Osteocyte (in vitro differentiated cells): ENCODE data around the gene CMPK2. TPM values are rescaled to one million over a fixed set of nuclear protein-coding genes. Genes with fewer than 3 reads are reported as not detected.

Experiments
- DNase-seq: peaks from one replicate; pipeline ENCODE4 v3.0.0; 2021; ENCODE audit warnings: mixed read lengths; ENCODE audit not compliant: unreplicated experiment; ENCODE audit errors: extremely low spot score
- H3K27ac Mint-ChIP-seq: one replicate; pipeline ENCODE4 v1.8.0; 2021; ENCODE audit warnings: mild to moderate bottlenecking, mixed read lengths; ENCODE audit not compliant: unreplicated experiment
- H3K27me3 Mint-ChIP-seq: one replicate; pipeline ENCODE4 v1.8.0; 2021; ENCODE audit warnings: mixed read lengths; ENCODE audit not compliant: unreplicated experiment
- H3K36me3 Mint-ChIP-seq: one replicate; pipeline ENCODE4 v1.8.0; 2021; ENCODE audit warnings: mixed read lengths; ENCODE audit not compliant: unreplicated experiment
- H3K4me1 Mint-ChIP-seq: one replicate; pipeline ENCODE4 v1.8.0; 2021; ENCODE audit warnings: mixed read lengths; ENCODE audit not compliant: unreplicated experiment
- H3K4me3 Mint-ChIP-seq: one replicate; pipeline ENCODE4 v1.8.0; 2021; ENCODE audit warnings: mild to moderate bottlenecking, moderate library complexity, mixed read lengths; ENCODE audit not compliant: unreplicated experiment
- H3K9me3 Mint-ChIP-seq: one replicate; pipeline ENCODE4 v1.8.0; 2021; ENCODE audit warnings: mixed read lengths; ENCODE audit not compliant: unreplicated experiment
- total RNA-seq: library from RNA; stranded (reverse); gene quantifications from 2 replicates; pipeline ENCODE4 v1.2.1, GENCODE V29; 2021
- TF ChIP-seq, protein P1 (sequence below): fragments of 200-600 bp; sonication (generic); IDR thresholded peaks from 2 replicates; pipeline ENCODE4 v1.5.0; 2021; ENCODE audit warnings: antibody characterized with exemption, mild to moderate bottlenecking, moderate library complexity

Gene CMPK2
- total RNA-seq, 1 donor from 2014 or later: 1.1 TPM

DNA sequence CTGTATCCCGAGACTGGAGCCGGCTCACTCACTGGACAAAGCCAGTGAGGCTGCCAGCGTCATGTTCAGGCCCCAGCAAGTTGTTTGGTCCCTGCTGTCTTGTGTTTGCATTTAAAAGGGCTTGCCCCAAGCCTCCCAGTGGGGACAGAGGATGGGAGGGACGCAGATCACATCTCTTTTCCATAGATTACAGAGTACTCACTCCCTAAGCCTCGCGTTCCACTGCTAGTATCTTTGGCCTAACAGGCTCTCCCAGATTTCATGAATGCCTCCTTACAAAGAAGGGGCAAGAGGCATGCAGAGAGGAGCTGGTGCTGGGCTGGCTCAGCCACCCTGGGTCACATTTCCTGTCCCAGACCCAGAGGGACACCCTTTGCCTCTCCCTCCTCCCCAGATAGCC is 59.1 kb downstream of the CMPK2 start:
- H3K4me3 Mint-ChIP-seq: no peak overlapping the region
- no peaks in the 10 kb centered on the region for H3K9me3 Mint-ChIP-seq
- no peaks in the 10 kb centered on the region for H3K4me1 Mint-ChIP-seq
- no peaks in the 10 kb centered on the region for H3K36me3 Mint-ChIP-seq
- TF ChIP-seq, protein P1, sequence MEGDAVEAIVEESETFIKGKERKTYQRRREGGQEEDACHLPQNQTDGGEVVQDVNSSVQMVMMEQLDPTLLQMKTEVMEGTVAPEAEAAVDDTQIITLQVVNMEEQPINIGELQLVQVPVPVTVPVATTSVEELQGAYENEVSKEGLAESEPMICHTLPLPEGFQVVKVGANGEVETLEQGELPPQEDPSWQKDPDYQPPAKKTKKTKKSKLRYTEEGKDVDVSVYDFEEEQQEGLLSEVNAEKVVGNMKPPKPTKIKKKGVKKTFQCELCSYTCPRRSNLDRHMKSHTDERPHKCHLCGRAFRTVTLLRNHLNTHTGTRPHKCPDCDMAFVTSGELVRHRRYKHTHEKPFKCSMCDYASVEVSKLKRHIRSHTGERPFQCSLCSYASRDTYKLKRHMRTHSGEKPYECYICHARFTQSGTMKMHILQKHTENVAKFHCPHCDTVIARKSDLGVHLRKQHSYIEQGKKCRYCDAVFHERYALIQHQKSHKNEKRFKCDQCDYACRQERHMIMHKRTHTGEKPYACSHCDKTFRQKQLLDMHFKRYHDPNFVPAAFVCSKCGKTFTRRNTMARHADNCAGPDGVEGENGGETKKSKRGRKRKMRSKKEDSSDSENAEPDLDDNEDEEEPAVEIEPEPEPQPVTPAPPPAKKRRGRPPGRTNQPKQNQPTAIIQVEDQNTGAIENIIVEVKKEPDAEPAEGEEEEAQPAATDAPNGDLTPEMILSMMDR: no peak
- H3K27ac Mint-ChIP-seq: no peak overlapping the region
- no peaks in the 10 kb centered on the region for H3K27me3 Mint-ChIP-seq
- no peak for DNase-seq

DNA sequence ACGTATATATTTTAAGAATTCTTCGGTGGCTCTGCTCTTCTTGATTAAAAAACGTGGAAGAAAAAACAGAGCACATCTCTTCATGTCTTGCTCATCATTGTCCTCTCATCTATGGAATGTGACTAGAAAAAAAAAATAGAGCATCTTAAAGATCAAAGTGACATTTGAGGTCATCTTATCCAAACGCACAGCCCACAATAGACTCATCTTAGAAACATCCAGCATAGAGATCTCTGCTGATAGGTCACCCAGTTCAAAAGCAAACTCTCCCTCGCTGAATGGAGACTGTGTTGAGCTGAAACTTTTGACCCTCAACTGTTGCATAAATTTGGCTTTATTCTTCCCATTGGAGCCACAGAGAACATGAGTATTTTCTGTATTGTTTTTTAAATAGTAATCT is 65.2 kb downstream of the CMPK2 start:
- no peaks in the 10 kb centered on the region for H3K9me3 Mint-ChIP-seq
- DNase-seq: no peak
- no peaks in the 10 kb centered on the region for H3K4me1 Mint-ChIP-seq
- no peak overlapping the region for H3K4me3 Mint-ChIP-seq
- H3K27ac Mint-ChIP-seq: no peak overlapping the region
- no peaks in the 10 kb centered on the region for H3K27me3 Mint-ChIP-seq
- TF ChIP-seq, protein P1: no peak
- no peaks in the 10 kb centered on the region for H3K36me3 Mint-ChIP-seq

Other genes with a start within 250 kb of the CMPK2 start
- gene RSAD2, start 11.9 kb upstream of the CMPK2 start, total RNA-seq: not detected in 2 replicates
- gene RNF144A, start 51.5 kb upstream of the CMPK2 start, total RNA-seq: 9.0 and 9.6 TPM in 2 replicates